ACC112 (cell line): ENCODE data around the gene ALPK3.

ENCODE experiments used
- H2AFZ ChIP-seq: fragments of 200-600 bp; sonication (generic); one replicate; pipeline ENCODE4 v1.6.0; 2017; ENCODE audit warnings: antibody characterized with exemption, low read length; ENCODE audit not compliant: unreplicated experiment
- H3K27ac ChIP-seq: fragments of 200-600 bp; sonication (generic); 2 replicates; pipeline ENCODE4 v1.5.1; 2014; ENCODE audit warnings: low read depth, mild to moderate bottlenecking, antibody characterized with exemption, low read length, moderate library complexity
- H3K27me3 ChIP-seq: fragments of 200-600 bp; sonication (generic); 2 replicates; pipeline ENCODE4 v1.6.1; 2014; ENCODE audit warnings: mild to moderate bottlenecking, antibody characterized with exemption, low read length, moderate library complexity, mixed read lengths; ENCODE audit not compliant: insufficient read depth
- H3K36me3 ChIP-seq: fragments of 200-600 bp; sonication (generic); 2 replicates; pipeline ENCODE4 v1.6.1; 2016; ENCODE audit warnings: mild to moderate bottlenecking, antibody characterized with exemption, low read length, moderate library complexity, mixed read lengths; ENCODE audit not compliant: insufficient read depth
- H3K4me1 ChIP-seq: fragments of 200-600 bp; sonication (generic); one replicate; pipeline ENCODE4 v1.6.1; 2016; ENCODE audit warnings: low read length, mixed read lengths; ENCODE audit not compliant: insufficient read depth, unreplicated experiment, control insufficient read depth
- H3K4me3 ChIP-seq: fragments of 200-600 bp; sonication (generic); 2 replicates; pipeline ENCODE4 v1.5.1; 2014; ENCODE audit warnings: mild to moderate bottlenecking, low read depth, low read length
- H3K79me2 ChIP-seq: fragments of 200-600 bp; sonication (generic); one replicate; pipeline ENCODE4 v1.6.0; 2016; ENCODE audit warnings: low read length; ENCODE audit not compliant: control insufficient read depth, unreplicated experiment, insufficient read depth

ALPK3 gene

DNA sequence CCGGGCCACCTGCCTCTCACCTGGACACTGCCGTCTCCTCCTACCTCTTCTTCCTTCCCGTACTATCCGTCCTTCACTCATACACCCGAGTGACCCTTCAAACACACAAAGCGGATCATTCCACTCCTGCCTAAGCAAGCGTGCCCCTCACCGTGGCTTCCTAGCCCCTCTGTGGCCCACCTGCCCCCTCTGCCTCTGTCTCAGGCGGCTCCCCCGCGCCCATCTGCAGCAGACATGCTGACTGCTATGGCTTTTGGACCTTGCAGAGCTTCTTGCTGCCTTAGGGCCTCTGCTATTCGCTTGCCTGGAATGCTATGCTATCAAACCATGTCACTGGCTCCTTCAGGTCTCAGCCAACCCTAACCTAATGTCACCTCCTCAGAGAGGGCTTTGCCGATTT, 105.4 kb downstream of the ALPK3 start:
- Histone ChIP-seq H3K27ac (no peak overlapping the region), H3K79me2 (no peaks in the 10 kb centered on the region), H2AFZ (no peak overlapping the region), H3K4me3 (no peak overlapping the region), H3K27me3 (no peaks in the 10 kb centered on the region), H3K36me3 (no peaks in the 10 kb centered on the region), H3K4me1 (peaks cover 7% of the 10 kb centered on the region)
